ENCODE results near the gene NAAA. TPM values are rescaled to one million over a fixed set of nuclear protein-coding genes. Genes with fewer than 3 reads are reported as not detected.
"Not testable (repeated sequence)": the region's sequence is repeated elsewhere in the genome, so short reads cannot be mapped to it uniquely, and the experiment has no call there.

NAAA gene
- total RNA-seq = 43.1 and 98.4 TPM in 2 replicates

DNA sequence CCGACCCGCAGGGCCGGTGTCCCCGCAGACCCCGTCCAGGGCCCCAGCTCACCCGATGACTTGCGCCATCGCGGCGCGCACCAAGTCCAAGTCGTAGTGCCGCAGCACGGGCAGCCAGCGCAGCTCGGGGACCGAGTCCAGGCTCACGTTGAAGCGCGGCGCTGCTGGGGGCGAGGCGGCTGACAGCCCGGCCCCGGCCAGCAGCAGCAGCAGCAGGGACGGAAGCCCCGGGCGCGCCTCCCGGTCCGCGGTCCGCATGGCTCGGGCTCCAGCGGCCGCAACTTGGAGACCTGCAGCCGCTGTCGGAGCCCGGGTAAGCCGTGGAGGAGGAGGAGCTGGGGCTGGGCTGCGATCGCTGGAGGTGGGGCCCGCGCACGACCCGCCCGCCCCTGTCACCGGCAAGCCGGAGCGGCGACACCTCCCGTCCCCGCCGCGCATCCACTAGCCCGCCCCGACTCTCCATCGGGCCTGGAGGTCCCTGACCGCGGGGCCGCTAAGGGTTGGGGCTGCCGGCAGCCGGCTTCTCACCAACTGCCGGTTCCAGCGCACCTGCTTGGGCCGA is at the start of gene NAAA:
NAAA (minus strand) TSS at position 322 of the 562 bp plus-strand sequence; CDS start at position 258, 64 bp downstream.
- DNase-seq (ENCODE audit: extremely low read depth, low read depth, low spot score) = no peak

- no peak for DNase-seq (ENCODE audit: extremely low read depth, low read depth, low spot score)
These were observed 49.2 kb upstream of the NAAA start for GRCh38 chr4:75989846-75990528.

GRCh38 chr4:75985116-75985515 is 44.3 kb upstream of the NAAA start:
- DNase-seq (ENCODE audit: extremely low read depth, low read depth, low spot score) = no peak

DNA sequence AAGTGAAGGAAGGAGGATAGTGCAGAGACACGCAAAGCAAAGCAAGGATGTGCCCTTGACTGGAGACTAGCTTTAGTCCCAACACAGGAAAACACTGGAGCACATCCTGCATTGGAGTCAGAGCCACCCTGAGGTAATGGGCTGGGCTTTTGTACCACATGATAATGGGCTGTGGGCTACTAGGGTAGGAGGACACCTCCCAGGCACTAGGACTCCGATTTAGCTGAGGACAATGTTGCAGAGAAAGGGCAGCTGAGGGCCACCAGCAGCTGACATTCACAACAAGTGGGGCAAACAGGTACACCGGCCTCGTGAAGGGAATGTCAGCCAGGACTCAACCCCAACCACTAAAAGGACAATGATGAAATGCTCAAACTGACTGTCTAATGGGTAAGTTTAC is 39.8 kb upstream of the NAAA start:
- no peak for DNase-seq (ENCODE audit: extremely low read depth, low read depth, low spot score)

DNA sequence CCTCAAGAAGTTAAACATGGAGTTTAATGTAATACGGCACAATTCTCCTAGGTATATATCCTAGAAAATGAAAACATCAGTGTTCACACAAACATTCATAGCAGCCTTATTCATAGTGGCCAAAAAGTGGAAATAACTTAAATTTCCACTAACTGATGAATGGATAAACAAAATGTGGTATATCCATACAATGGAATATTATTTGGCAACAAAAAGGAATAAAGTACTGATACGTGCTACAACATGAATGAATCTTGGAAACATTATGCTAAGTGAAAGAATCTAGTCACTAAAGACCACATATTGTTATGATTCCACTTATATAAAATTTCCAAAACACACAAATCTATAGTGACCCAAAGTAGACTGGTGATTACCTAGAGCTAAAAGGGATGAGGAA is 35.4 kb upstream of the NAAA start:
- DNase-seq (ENCODE audit: extremely low read depth, low read depth, low spot score) = no peak

- DNase-seq (ENCODE audit: extremely low read depth, low read depth, low spot score) = no peak
These were observed 33.0 kb upstream of the NAAA start for GRCh38 chr4:75973766-75974165.

DNA sequence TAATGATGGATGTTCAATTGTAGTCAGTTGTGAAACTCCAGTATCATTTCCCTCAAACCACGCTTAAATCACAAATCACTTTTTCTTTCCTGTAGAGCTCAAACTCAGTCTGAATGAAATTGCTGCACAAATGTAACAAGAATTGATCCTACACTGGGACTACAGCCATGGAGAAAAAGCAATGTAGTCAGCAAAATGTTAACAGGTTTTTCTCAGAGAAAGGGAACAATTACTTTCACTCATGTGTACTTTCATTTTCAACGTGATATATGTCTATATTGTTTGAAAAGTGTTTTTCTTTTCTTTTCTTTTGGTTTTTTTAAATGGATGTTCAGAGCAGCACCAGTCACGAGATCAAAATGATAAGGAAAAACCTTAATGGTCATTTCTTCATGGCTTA is 27.3 kb upstream of the NAAA start:
- no peak for DNase-seq (ENCODE audit: extremely low read depth, low read depth, low spot score)

DNA sequence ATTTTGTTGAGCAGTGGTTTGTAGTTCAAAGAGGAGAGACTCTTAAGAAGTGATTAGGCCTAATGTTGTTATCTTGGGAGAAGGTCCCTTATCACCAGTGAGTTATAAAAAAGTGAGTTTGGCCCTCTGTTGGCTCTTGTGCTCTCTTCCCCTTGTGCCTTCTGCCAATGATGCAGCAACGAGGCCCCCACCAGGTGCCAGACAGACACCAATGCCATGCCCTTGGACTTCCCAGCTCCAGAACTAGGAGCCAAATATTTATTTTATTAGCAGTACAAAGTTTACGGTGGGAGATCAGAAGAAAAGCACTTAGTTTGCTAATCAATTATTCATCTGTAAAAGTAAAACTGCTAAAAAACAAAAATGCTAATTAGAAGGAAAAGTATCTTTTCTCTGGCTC is 22.7 kb upstream of the NAAA start:
- DNase-seq (ENCODE audit: extremely low read depth, low read depth, low spot score) = no peak

- DNase-seq (ENCODE audit: extremely low read depth, low read depth, low spot score) = not testable (repeated sequence)
These were observed 21.3 kb upstream of the NAAA start for GRCh38 chr4:75962072-75962471.

GRCh38 chr4:75958546-75958945 is 17.7 kb upstream of the NAAA start:
- not testable (repeated sequence) for DNase-seq (ENCODE audit: extremely low read depth, low read depth, low spot score)

DNA sequence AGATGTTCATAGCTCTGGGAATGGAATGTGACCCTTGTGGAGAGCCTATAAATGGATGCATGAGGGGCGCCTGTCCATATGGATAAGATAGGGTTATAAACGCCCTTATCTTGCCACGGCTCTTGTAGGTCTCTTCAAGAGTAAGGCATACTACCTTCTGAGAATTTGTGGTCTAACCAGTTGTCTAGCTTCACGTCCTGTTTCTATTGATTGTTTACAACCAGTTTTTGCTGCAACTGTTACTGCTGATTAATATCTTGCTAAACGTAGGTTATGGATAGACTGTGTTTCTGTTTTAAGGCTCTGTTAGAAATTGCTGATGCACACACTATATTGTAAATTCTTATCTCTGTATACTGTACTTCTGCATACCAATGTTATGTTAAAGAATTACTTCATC is 14.0 kb upstream of the NAAA start:
- not testable (repeated sequence) for DNase-seq (ENCODE audit: extremely low read depth, low read depth, low spot score)

DNA sequence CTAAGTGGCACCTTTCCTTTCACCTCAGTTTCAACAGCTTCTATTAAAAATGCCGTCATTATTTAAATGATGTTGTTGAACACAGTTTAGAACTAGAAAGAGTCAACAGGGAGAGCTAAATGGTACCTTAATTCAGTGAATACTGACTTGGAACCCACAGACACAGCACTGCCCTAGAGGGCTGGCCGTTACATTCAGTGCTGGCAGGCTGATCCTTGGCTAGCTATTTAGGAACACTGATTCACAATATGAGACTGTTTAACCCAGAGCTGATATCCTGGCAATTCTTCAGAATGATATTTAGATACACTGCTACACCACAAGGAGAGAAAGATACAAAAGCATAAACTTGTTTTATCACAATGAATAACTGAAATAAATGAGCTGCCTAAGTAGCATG is 12.7 kb upstream of the NAAA start:
- DNase-seq (ENCODE audit: extremely low read depth, low read depth, low spot score) = no peak

DNA sequence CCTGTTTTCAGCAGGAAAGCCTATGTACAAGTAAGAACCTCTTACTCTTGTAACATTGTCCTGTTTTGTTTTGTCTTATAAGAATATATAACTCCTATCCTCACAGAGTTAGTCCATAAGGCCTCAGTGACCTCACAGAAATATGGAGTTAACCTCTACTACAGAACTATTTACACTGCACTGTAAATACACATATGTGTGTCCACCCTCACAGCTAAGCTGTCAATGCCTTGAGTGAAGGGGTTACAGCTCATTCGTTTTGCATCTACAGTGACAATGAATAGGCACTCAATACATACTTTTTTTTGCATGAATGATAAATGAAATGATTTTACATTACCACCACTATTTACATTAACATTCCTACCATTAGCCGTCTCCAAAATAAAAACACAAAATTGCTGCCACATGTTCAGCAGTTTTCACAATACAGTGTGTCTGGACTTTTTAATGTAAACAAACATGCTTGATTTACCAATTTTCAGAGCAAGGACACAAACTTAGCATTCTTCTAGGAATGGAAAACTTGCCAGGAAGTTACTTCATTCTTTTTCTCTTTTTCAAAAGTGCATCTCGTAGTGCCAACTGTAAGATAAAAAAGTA is 9.5 kb upstream of the NAAA start:
- no peak for DNase-seq (ENCODE audit: extremely low read depth, low read depth, low spot score)

- no peak for DNase-seq (ENCODE audit: extremely low read depth, low read depth, low spot score)
These were observed 8.1 kb upstream of the NAAA start for GRCh38 chr4:75948822-75949444.

- DNase-seq (ENCODE audit: extremely low read depth, low read depth, low spot score) = no peak
These were observed 722 bp downstream of the NAAA start for GRCh38 chr4:75939890-75940691.

- DNase-seq (ENCODE audit: extremely low read depth, low read depth, low spot score) = no peak
These were observed 5.2 kb downstream of the NAAA start for GRCh38 chr4:75935628-75936027.

DNA sequence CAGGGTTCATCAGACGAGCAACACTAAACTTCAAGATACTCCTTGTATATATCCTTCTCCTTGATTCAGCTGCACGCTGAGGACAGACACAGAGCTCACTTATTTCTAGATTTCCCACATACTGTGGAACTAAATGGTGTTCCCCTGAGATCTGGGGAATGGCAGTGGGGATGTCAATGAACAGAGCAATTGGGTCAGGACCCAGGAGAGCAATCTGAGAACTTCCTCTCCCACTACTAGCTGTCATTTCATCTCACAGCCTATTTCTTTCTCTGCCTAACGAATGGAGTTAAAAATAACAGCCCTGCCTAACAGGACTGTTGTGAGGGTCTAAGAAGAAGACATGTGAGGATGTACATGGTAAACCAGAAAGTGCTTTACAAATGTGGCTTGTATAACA is 10.7 kb downstream of the NAAA start:
- no peak for DNase-seq (ENCODE audit: extremely low read depth, low read depth, low spot score)

GRCh38 chr4:75924916-75925315 is 15.9 kb downstream of the NAAA start:
- DNase-seq (ENCODE audit: extremely low read depth, low read depth, low spot score) = not testable (repeated sequence)

- no peak for DNase-seq (ENCODE audit: extremely low read depth, low read depth, low spot score)
These were observed 16.4 kb downstream of the NAAA start for GRCh38 chr4:75924309-75924827.

DNA sequence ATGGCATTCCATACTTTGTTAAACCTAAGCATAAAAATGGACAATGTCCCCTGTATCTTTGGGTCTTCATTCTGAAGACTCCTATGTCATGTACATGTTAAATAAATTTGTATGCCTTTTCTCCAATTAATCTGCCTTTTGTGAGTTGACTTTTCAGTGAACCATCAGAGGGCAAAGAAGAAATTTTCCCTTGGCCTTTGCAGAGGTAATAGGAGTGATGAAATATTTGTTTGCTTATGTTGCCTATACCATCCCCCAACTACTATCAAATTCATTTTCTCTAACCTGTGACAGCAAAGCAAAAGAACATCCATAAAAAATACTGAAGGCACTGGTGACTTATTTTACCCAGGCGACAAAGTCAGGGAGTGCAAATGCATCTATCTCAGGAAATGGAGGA is 18.2 kb downstream of the NAAA start:
- no peak for DNase-seq (ENCODE audit: extremely low read depth, low read depth, low spot score)

- no peak for DNase-seq (ENCODE audit: extremely low read depth, low read depth, low spot score)
These were observed 18.9 kb downstream of the NAAA start for GRCh38 chr4:75921910-75922309.
